CD4-positive, alpha-beta T cell treated with Interleukin-2 at 100 ng/mL for 4 hours (primary cell): ENCODE measurements around the gene RNU6-9.

ENCODE experiments used
- DNase-seq: peaks from one replicate; pipeline ENCODE4 v3.0.0-alpha.2; 2020; ENCODE audit warnings: low spot score

Gene RNU6-9

DNA sequence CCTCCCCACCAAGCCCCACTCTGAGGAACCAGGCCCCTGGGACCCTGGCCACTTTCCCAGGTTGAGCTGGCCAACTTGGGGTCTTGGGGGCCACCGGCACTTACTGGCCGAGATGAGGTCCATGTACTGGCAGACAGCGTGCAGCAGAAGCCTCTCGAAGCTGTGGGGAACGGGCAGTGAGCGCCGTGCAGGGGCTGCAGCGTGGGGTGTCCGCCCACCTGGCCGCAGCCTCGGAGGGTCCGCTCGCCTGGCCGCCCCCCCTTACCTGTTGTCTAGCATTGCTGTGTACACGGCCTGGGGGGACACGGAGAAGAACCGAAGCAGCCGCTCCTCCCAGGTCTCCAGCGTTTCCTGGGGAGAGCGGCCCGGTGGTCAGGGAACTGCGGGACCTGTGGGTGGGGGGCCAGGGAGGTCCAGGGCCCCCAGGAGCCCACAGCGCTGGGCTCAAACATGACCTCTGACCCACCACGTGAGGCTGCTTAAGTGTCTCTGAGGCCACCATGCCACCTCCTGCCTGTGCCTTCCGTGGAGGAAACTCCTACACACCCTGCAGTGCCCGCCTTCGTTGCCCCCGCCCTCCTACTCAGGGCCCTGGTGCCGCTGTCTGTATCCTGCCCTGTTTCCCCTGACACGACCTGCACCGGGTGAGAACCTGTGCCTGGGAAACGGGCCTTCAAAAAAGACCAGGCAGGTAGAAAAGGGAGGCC lies 6.2 kb downstream of the RNU6-9 start:
- no peak for DNase-seq

DNA sequence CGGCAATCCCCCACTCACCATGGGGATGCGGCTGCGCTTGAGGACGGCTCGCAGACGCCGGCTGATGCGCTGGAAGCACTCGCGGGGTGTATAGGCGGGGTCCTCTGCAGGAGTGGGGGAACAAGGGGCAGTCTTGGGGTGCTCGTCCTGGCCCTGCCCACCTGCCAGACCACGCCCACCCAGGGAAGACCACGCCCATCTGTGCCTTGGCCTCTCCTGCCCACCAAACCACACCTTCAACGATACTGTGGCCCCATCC lies 6.7 kb downstream of the RNU6-9 start:
- no peak for DNase-seq

GRCh38 chr19:900302-901111 lies 7.2 kb downstream of the RNU6-9 start:
- no peak for DNase-seq

DNA sequence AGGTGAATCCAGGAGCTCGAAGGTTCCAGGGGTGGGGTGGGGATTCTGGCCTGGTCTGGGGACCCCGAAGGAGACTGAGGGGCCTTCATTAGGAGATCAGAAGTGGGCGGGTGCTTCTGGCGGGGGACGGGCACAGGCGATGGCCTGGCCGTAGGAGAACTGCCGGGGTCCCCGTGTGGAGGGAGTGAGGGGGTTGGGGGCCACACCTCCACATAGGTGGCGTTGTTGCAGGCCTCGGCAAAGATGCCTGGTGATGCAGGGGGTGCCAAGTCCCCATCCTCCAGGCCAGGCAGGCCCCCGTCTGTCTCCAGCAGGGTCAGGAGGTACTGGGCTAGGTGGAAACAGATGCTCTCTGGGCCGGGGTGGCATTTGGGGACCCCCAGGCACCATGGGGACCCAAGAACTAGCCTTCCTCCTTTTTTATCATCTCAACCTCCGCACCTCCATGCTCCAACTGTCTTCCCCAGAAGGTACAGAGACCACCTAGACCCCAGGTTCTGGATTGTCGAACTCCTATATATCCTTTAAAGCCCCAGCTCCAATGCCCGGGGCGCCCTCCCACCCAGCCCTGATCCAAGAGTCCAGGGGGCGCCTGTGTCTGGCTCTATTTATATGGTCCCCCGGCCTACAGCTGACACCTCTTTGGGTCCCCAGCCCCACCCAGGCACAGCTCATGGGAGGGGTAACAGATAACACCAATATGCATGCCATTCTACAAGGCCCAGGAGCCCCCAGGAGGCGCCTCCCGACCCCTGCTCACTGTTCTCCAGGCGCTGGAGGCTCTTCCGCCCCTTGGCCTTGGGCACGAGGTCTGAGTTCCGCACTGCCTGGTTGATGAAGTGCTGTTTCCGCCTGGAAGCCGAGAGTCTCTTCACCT lies 8.2 kb downstream of the RNU6-9 start:
- no peak for DNase-seq

DNA sequence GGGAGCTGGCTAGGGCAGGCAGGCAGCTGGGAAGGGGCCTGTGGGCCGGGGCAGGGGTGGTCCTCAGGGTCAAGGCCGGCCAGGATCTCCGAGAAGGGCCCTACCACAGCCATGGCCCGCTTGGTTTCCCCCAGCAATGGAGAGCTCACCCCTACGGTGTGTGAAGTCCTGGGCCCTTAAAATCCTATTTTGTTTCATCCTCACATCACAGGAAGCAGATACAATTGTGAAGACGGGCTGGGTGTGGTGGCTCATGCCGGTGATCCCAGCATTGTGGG lies 8.7 kb downstream of the RNU6-9 start:
- DNase-seq, result no peak

GRCh38 chr19:902446-903226 lies 9.4 kb downstream of the RNU6-9 start:
- no peak for DNase-seq

DNA sequence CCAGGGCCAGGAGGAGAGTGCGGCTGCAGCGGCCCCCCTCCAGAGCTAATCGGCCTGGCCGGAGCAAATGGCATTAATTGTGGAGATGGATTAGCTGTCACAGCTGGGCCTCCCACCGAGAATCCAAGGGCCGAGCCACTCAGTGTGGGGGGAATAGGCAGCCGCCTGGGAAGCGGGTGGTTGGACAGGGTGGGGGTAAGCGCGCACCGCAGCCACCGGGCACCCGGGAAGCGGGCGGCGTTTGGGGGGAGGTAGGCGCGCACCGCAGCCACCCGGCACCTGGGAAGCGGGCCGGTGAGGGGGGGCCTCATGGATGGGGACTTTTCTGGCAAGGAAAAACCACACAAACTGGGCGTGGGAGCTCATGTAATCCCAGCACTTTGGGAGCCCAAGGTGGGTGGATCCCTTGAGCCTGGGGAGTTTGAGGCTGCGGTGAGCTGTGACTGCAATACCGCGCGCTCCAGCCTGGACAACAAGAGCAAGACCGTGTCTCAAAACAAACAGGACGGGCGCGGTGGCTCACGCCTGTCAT lies 10.0 kb downstream of the RNU6-9 start:
- no peak for DNase-seq

GRCh38 chr19:904545-904944 lies 11.3 kb downstream of the RNU6-9 start:
- no peak for DNase-seq

DNA sequence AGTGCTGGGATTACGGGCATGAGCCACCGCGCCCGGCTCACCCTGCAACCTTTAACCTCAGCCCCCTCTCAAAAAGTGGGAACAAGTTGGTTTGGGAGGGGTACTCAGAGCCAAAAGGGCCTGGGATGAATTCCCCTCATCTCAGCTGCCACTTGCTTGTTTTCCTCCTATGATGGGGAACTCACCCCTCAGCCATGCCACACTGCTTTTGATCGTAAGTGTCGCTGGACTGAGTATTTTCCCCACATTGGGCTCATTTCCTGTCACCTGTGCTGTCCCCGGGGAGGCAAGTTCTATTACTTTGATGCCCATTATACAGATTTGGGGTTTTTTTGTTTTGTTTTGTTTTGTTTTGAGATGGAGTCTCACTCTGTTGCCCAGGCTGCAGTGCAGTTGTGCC lies 13.2 kb downstream of the RNU6-9 start:
- peak; percentile 34 for DNase-seq

DNA sequence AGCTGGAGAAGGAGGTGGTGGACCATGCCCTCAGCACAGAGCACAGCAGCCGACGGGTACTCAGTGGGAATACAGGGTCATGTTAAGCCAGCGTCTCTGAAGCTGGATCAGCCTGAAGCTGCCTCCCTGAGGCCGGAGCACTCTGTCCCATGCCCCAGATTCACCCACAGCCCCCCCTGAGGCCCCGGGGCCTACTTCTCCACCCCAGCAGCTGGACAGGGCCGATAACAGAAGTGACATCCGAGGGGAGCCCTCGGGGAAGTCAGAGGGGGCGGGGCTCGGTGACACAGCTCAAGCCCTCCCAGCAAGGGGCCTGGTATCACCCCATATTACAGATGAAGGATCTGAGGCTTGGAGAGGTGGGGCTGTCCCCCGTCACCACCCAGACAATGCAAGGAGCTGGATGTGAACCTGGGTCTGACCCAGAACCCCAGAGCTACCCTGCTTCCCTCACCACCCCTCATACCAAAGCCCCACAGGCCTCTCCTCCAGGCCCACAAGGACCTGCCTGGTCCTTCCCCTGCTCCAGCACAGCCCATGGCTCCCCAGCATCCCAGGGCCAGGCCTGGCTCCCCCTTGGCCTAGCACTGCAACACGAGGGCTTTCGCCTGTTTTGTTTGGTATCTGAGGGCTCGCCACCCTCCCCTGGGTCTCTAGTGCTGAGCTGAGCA lies 14.0 kb downstream of the RNU6-9 start:
- no peak for DNase-seq

DNA sequence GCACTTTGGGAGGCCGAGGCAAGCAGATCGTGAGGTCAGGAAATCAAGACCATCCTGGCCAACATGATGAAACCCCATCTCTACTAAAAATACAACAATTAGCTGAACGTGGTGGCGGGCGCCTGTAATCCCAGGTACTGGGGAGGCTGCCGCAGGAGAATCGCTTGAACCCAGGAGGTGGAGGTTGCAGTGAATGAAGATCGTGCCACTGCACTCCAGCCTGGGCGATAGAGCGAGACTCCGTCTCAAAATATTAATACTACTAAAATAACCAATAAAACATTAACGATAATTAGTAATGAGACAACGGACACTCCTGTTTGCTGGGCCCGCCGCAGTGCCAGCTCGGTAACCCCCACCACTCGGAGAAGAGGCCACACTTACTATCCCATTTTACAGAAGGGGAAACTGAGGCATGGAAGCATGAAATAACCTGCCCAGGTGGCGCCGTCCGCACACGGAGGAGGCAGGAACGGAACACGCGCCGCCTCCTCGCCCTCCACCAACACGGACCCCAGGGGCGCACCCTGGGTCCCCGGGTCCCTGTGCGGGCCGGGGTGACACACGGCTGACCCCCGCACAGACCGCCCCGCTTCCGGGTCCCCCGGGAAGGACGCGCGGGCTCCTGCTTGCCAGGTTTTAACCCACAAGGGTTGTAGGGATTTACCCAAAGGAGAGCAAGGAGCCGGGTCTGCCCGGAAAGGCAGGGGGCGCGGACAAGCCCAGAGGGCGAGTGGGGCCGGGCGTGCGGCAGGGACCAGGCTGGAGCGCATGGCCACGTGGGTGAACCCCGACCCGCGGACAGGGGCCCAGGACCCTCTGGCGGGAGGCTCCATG lies 18.1 kb downstream of the RNU6-9 start:
- DNase-seq, result no peak

GRCh38 chr19:912181-913079 lies 19.1 kb downstream of the RNU6-9 start:
- peak; percentile 44 for DNase-seq

DNA sequence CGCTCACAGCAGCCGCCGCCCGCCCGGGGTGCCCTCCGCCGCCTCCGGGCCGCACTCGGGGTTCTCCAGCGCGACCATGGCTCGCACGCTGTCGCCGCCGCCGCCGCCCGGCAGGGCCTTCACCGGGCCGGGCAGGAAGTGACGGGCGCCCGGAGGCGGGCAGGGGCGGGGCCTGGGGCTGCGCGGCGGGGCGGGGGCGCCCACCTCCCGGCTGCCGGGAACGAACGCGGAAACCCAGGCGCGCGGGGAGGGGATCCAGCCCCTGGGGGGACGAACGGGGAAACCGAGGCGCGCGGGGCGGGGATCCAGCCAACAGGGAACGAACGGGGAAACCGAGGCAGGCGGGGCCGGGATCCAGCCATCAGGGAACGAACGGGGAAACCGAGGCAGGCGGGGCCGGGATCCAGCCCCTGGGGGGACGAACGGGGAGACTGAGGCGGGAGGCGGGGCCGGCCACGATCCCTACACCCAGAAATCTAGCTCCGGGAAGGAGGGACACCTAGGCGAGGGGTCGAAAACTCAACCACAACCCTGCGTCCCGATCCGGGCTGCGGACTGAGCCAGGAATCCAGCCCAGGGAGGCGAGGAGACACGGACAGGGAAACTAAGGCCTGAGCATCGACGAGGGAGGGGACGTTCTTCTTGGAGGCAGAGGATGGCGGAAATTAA lies 19.9 kb downstream of the RNU6-9 start, which contains the start of gene R3HDM4:
TSS of gene R3HDM4 (minus strand) at position 140 of the 669 bp plus-strand sequence. CDS start at position 78, 62 bp downstream.
- DNase-seq, result peak; percentile 83

- DNase-seq, result no peak
Observed at GRCh38 chr19:916645-917322, 23.5 kb downstream of the RNU6-9 start.

- peak; percentile 55 for DNase-seq
Observed at GRCh38 chr19:917323-918151, 24.3 kb downstream of the RNU6-9 start, which contains the start of gene KISS1R. Gene KISS1R, plus strand, starts transcription at chr19:917333. Its CDS starts 170 bp downstream, at chr19:917503.

GRCh38 chr19:918152-918437 lies 24.8 kb downstream of the RNU6-9 start:
- DNase-seq, result no peak

GRCh38 chr19:918481-919198 lies 25.4 kb downstream of the RNU6-9 start:
- DNase-seq, result no peak
